Keratinocyte (primary cell): ENCODE data around the gene MAP3K2. TPM values are rescaled to one million over a fixed set of nuclear protein-coding genes. Genes with fewer than 3 reads are reported as not detected.

Source experiments
- DNase-seq: peaks from one replicate; pipeline ENCODE4 v3.0.0-alpha.2; 2011; ENCODE audit warnings: low read depth, missing footprints, low spot score
- FAIRE-seq: peaks from 2 replicates; lab custom pipeline; 2011; peaks lifted over from hg19 to GRCh38; lab: Jason Lieb, UNC
- H2AFZ ChIP-seq: 2 replicates; pipeline ENCODE4 v1.6.0; 2012; ENCODE audit warnings: low read length, control low read depth, inconsistent platforms; ENCODE audit not compliant: control insufficient read depth
- H3K27ac ChIP-seq: 2 replicates; pipeline ENCODE4 v1.5.1; 2011; ENCODE audit warnings: low read length; ENCODE audit not compliant: control insufficient read depth, insufficient read depth
- H3K27me3 ChIP-seq: 3 replicates; pipeline ENCODE4 v1.6.0; 2011; ENCODE audit warnings: low read length; ENCODE audit not compliant: control insufficient read depth, insufficient read depth; ENCODE audit errors: extremely low read depth
- H3K36me3 ChIP-seq, 2 experiments: 2 replicates in 1 of 2; 3 replicates in 1 of 2; pipeline ENCODE4 v1.5.1; 2011; ENCODE audit warnings: low read length in 2 of 2, mild to moderate bottlenecking in 1 of 2; ENCODE audit not compliant: control insufficient read depth in 2 of 2, insufficient read depth in 2 of 2; ENCODE audit errors: extremely low read depth in 1 of 2
- H3K4me1 ChIP-seq: 3 replicates; pipeline ENCODE4 v1.5.1; 2011; ENCODE audit warnings: low read length; ENCODE audit not compliant: control insufficient read depth, insufficient read depth; ENCODE audit errors: extremely low read depth
- H3K4me2 ChIP-seq: 3 replicates; pipeline ENCODE4 v1.6.0; 2011; ENCODE audit warnings: low read depth, low read length; ENCODE audit not compliant: control insufficient read depth, insufficient read depth; ENCODE audit errors: extremely low read depth
- H3K4me3 ChIP-seq, 3 experiments: fragments of 200-600 bp in 1 of 3; sonication (generic) in 1 of 3; 2 replicates in 2 of 3; 3 replicates in 1 of 3; pipeline ENCODE4 v1.5.1; 2011 to 2016; ENCODE audit warnings: low read length in 3 of 3, mild to moderate bottlenecking in 3 of 3, control low read depth in 2 of 3, inconsistent platforms in 1 of 3, low read depth in 1 of 3, mixed read lengths in 1 of 3, mixed run types in 1 of 3, moderate library complexity in 1 of 3; ENCODE audit not compliant: control insufficient read depth in 2 of 3, insufficient read depth in 2 of 3; ENCODE audit errors: extremely low read depth in 1 of 3
- H3K79me2 ChIP-seq: 2 replicates; pipeline ENCODE4 v1.6.0; 2012; ENCODE audit warnings: low read length; ENCODE audit not compliant: control insufficient read depth, insufficient read depth
- H3K9ac ChIP-seq: 3 replicates; pipeline ENCODE4 v1.6.0; 2011; ENCODE audit warnings: low read length; ENCODE audit not compliant: control insufficient read depth, insufficient read depth; ENCODE audit errors: extremely low read depth
- H3K9me1 ChIP-seq: 3 replicates; pipeline ENCODE4 v1.6.0; 2011; ENCODE audit warnings: low read length; ENCODE audit not compliant: control insufficient read depth, insufficient read depth; ENCODE audit errors: extremely low read depth
- H3K9me3 ChIP-seq: 2 replicates; pipeline ENCODE4 v1.5.1; 2012; ENCODE audit warnings: low read depth, low read length; ENCODE audit not compliant: control insufficient read depth
- H4K20me1 ChIP-seq: 3 replicates; pipeline ENCODE4 v1.6.0; 2011; ENCODE audit warnings: low read length; ENCODE audit not compliant: control insufficient read depth, insufficient read depth; ENCODE audit errors: extremely low read depth
- EZH2 ChIP-seq: IDR thresholded peaks from one replicate; pipeline ENCODE4 v1.6.1; 2012; ENCODE audit warnings: inconsistent platforms, mild to moderate bottlenecking, low read length, moderate library complexity
- dilution Hi-C: fragments of 300-500 bp; cut with MboI; formaldehyde crosslinking; loops from one replicate; pipeline ENCODE4 v1.7.0; 2020; ENCODE audit warnings: low sequenced_read_pairs; ENCODE audit not compliant: extremely low pct_ligation_motif_present
- polyA plus RNA-seq, 5 experiments: library from polyadenylated mRNA; depleted of rRNA in 3 of 5; stranded (reverse) in 3 of 5; stranded (forward) in 1 of 5; unstranded in 1 of 5; fragments of >200 nt; gene quantifications; 1 replicate in 1 of 5; 2 replicates in 3 of 5; 3 replicates in 1 of 5; pipeline versions ENCODE4 v1.2.1 to v1.2.3, GENCODE V29; 2011 to 2012; ENCODE audit warnings: missing spikeins in 2 of 5, low read depth in 1 of 5, low replicate concordance in 1 of 5
- TF ChIP-seq, protein P1 (sequence below), 3 experiments: IDR thresholded peaks in 1 of 3; conservative IDR thresholded peaks in 1 of 3; optimal IDR thresholded peaks in 1 of 3; 2 replicates in 2 of 3; 3 replicates in 1 of 3; pipeline versions ENCODE3 to v1.5.1; 2011; ENCODE audit warnings: low read length in 3 of 3, mild to moderate bottlenecking in 3 of 3, moderate library complexity in 2 of 3, control low read depth in 1 of 3, inconsistent platforms in 1 of 3; ENCODE audit not compliant: insufficient read depth in 2 of 3; ENCODE audit errors: extremely low read depth in 1 of 3

The MAP3K2 gene
- polyA plus RNA-seq, 1 donor (not counting 4 experiments of a cell fraction or from before 2014, with no cell fraction given) = 11.9 TPM

DNA sequence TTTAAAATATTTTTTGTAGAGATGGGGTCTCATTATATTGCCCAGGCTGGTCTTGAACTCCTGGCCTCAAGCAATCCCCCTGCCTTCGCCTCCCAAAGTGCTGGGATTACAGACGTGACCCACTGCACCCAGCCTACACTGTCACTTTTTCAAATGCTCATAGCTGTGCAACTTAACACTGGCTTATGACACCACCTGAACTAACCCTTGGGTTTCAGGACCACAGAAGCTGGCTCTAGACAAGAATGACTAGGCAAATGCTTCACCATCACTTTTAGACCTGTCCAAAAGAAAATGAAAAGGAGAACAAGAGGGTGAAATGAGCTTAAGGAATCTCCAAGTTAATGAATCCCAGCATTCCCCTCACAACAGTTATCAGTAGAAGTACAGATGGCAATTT, 107.1 kb downstream of the MAP3K2 start:
- dilution Hi-C loops = no loop called here
- no peaks in the 10 kb centered on the region for H3K9me1 ChIP-seq
- H3K36me3 ChIP-seq = peaks cover 23 to 33% of the 10 kb centered on the region in 2 experiments
- no peak overlapping the region for H3K4me3 ChIP-seq
- no peak for DNase-seq
- TF ChIP-seq, protein P1, sequence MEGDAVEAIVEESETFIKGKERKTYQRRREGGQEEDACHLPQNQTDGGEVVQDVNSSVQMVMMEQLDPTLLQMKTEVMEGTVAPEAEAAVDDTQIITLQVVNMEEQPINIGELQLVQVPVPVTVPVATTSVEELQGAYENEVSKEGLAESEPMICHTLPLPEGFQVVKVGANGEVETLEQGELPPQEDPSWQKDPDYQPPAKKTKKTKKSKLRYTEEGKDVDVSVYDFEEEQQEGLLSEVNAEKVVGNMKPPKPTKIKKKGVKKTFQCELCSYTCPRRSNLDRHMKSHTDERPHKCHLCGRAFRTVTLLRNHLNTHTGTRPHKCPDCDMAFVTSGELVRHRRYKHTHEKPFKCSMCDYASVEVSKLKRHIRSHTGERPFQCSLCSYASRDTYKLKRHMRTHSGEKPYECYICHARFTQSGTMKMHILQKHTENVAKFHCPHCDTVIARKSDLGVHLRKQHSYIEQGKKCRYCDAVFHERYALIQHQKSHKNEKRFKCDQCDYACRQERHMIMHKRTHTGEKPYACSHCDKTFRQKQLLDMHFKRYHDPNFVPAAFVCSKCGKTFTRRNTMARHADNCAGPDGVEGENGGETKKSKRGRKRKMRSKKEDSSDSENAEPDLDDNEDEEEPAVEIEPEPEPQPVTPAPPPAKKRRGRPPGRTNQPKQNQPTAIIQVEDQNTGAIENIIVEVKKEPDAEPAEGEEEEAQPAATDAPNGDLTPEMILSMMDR (optimal IDR thresholded peaks at IDR 0.05 in 1 of 3, IDR thresholded peaks at IDR 0.05 in 1 of 3, conservative IDR thresholded peaks at IDR 0.05 in 1 of 3; ENCODE audit: extremely low read depth in 1 of 3, insufficient read depth in 2 of 3, low read length in 3 of 3) = no peak
- no peak for TF ChIP-seq EZH2
- no peaks in the 10 kb centered on the region for H3K4me1 ChIP-seq
- H4K20me1 ChIP-seq = no peaks in the 10 kb centered on the region
- FAIRE-seq = no peak
- H3K9ac ChIP-seq = no peak overlapping the region
- no peak overlapping the region for H3K4me2 ChIP-seq
- H3K79me2 ChIP-seq = peaks cover 13% of the 10 kb centered on the region
- H3K27me3 ChIP-seq = no peaks in the 10 kb centered on the region
- H3K27ac ChIP-seq = no peak overlapping the region
- H3K9me3 ChIP-seq = no peaks in the 10 kb centered on the region
- H2AFZ ChIP-seq = no peak overlapping the region

DNA sequence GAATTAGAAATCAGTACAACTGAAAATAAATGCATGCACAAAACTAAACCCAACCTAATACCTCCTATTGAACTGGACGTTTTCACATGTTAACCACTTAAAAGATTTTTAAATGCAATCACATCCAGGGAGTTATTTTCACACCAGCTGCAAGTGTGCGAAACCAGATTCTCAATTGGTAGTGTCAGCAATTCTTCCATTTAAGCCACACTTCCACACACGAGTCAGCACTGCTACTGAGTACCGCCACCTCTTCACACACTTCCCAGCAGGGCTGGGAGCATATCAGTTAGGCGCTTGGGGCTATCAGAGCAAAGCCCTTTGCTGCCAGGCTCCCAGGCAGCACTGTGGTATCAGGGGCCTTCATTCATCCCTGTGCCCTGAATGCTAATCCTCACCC, 108.0 kb downstream of the MAP3K2 start:
- no peak overlapping the region for H2AFZ ChIP-seq
- H3K9me3 ChIP-seq = no peaks in the 10 kb centered on the region
- no peak overlapping the region for H3K9ac ChIP-seq
- peaks cover 25 to 36% of the 10 kb centered on the region in 2 experiments for H3K36me3 ChIP-seq
- no peaks in the 10 kb centered on the region for H3K9me1 ChIP-seq
- no peak overlapping the region for H3K4me3 ChIP-seq
- no peak overlapping the region for H3K27ac ChIP-seq
- H4K20me1 ChIP-seq = no peaks in the 10 kb centered on the region
- peaks cover 13% of the 10 kb centered on the region for H3K79me2 ChIP-seq
- no peaks in the 10 kb centered on the region for H3K27me3 ChIP-seq
- no peak overlapping the region for H3K4me2 ChIP-seq
- dilution Hi-C loops = no loop called here
- FAIRE-seq (no peak), DNase-seq (no peak)
- H3K4me1 ChIP-seq = no peaks in the 10 kb centered on the region
- TF ChIP-seq, protein P1 (optimal IDR thresholded peaks at IDR 0.05 in 1 of 3, IDR thresholded peaks at IDR 0.05 in 1 of 3, conservative IDR thresholded peaks at IDR 0.05 in 1 of 3; ENCODE audit: extremely low read depth in 1 of 3, insufficient read depth in 2 of 3, low read length in 3 of 3) = no peak
- no peak for TF ChIP-seq EZH2
